GM12891 (cell line): ENCODE results near the gene GRAMD1A.
A peak's percentile ranks its signal among the peaks of the same experiment; 100 is the strongest.
"Not testable (repeated sequence)": the region's sequence is repeated elsewhere in the genome, so short reads cannot be mapped to it uniquely, and the experiment has no call there.

Experiments
- DNase-seq: peaks from one replicate; pipeline ENCODE4 v3.0.0; 2011; ENCODE audit warnings: low spot score; ENCODE audit not compliant: insufficient read length
- FAIRE-seq: peaks from 2 replicates; lab custom pipeline; 2011; peaks lifted over from hg19 to GRCh38; lab: Jason Lieb, UNC
- PAX5 ChIP-seq: IDR thresholded peaks from 2 replicates; pipeline ENCODE4 v1.6.1; 2011; ENCODE audit warnings: low read length, moderate library complexity, mild to moderate bottlenecking; ENCODE audit not compliant: insufficient read depth, severe bottlenecking
- POLR2A ChIP-seq: IDR thresholded peaks from 2 replicates; pipeline ENCODE4 v1.6.1; 2011; ENCODE audit warnings: low read depth, low read length, control low read depth
- POLR2AphosphoS5 ChIP-seq: IDR thresholded peaks from 2 replicates; pipeline ENCODE4 v1.6.1; 2011; ENCODE audit warnings: low read depth, low read length, control low read depth
- POU2F2 ChIP-seq: IDR thresholded peaks from 2 replicates; pipeline ENCODE4 v1.6.1; 2011; ENCODE audit warnings: low read depth, mild to moderate bottlenecking, control low read depth, low read length, moderate library complexity
- SPI1 ChIP-seq: IDR thresholded peaks from 2 replicates; pipeline ENCODE4 v1.6.1; 2011; ENCODE audit warnings: low read depth, low read length, control low read depth
- TAF1 ChIP-seq: IDR thresholded peaks from 2 replicates; pipeline ENCODE4 v1.6.1; 2011; ENCODE audit warnings: low read depth, low read length, control low read depth

The GRAMD1A gene

GRCh38 chr19:35000647-35001501 lies 751 bp downstream of the GRAMD1A start:
- FAIRE-seq = peak; percentile 87
- DNase-seq = no peak
- TF ChIP-seq POLR2A (0 out of 2 replicates have a peak, but pooled peaks have one; percentile 38), PAX5 (no peak), POU2F2 (no peak), POLR2AphosphoS5 (0 out of 2 replicates have a peak, but pooled peaks have one; percentile 32), TAF1 (no peak), SPI1 (no peak)

GRCh38 chr19:35002037-35002535 lies 2.0 kb downstream of the GRAMD1A start:
- no peak for FAIRE-seq
- TF ChIP-seq POLR2A (no peak), TAF1 (no peak), POU2F2 (no peak), PAX5 (no peak), SPI1 (no peak), POLR2AphosphoS5 (no peak)
- no peak for DNase-seq

- no peak for FAIRE-seq
- no peak for DNase-seq
- TF ChIP-seq SPI1 (no peak), TAF1 (no peak), POLR2A (no peak), POLR2AphosphoS5 (no peak), POU2F2 (no peak), PAX5 (no peak)
Observed at GRCh38 chr19:35004517-35005255, 4.6 kb downstream of the GRAMD1A start.

- no peak for TF ChIP-seq POU2F2
- TF ChIP-seq POLR2A = no peak
- no peak for TF ChIP-seq PAX5
- TF ChIP-seq TAF1 = no peak
- no peak for TF ChIP-seq POLR2AphosphoS5
- no peak for TF ChIP-seq SPI1
- no peak for FAIRE-seq
- no peak for DNase-seq
Observed at GRCh38 chr19:35005256-35005977, 5.3 kb downstream of the GRAMD1A start.

GRCh38 chr19:35006007-35006341 lies 5.9 kb downstream of the GRAMD1A start:
- not testable (repeated sequence) for FAIRE-seq, DNase-seq

- TF ChIP-seq POLR2AphosphoS5 (no peak), POLR2A (no peak), SPI1 (no peak), PAX5 (no peak), POU2F2 (no peak), TAF1 (no peak)
- no peak for DNase-seq
- FAIRE-seq = no peak
Observed at GRCh38 chr19:35006342-35006998, 6.3 kb downstream of the GRAMD1A start.

- DNase-seq = no peak
- TF ChIP-seq POLR2AphosphoS5 (no peak), POU2F2 (no peak), SPI1 (no peak), PAX5 (no peak)
- no peak for FAIRE-seq
Observed at GRCh38 chr19:35006999-35007365, 6.9 kb downstream of the GRAMD1A start.

- FAIRE-seq, DNase-seq: not testable (repeated sequence)
Observed at GRCh38 chr19:35007427-35007826, 7.3 kb downstream of the GRAMD1A start.

- FAIRE-seq = no peak
- DNase-seq = no peak
- no peak for TF ChIP-seq SPI1
- TF ChIP-seq POU2F2 = no peak
- no peak for TF ChIP-seq POLR2AphosphoS5
- TF ChIP-seq TAF1 = no peak
- no peak for TF ChIP-seq POLR2A
- TF ChIP-seq PAX5 = no peak
Observed at GRCh38 chr19:35008891-35009341, 8.8 kb downstream of the GRAMD1A start.
